ENCODE data around the gene CPAMD8.

- TF ChIP-seq, protein P1, sequence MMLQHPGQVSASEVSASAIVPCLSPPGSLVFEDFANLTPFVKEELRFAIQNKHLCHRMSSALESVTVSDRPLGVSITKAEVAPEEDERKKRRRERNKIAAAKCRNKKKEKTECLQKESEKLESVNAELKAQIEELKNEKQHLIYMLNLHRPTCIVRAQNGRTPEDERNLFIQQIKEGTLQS (IDR thresholded peaks at IDR 0.05; ENCODE audit: borderline replicate concordance, extremely low read depth, low read depth, low read length), result no peak
- no peak for TF ChIP-seq EZH2 (IDR thresholded peaks at IDR 0.05; ENCODE audit: borderline replicate concordance, control insufficient read depth, low read depth, low read length)
- TF ChIP-seq, protein P2, sequence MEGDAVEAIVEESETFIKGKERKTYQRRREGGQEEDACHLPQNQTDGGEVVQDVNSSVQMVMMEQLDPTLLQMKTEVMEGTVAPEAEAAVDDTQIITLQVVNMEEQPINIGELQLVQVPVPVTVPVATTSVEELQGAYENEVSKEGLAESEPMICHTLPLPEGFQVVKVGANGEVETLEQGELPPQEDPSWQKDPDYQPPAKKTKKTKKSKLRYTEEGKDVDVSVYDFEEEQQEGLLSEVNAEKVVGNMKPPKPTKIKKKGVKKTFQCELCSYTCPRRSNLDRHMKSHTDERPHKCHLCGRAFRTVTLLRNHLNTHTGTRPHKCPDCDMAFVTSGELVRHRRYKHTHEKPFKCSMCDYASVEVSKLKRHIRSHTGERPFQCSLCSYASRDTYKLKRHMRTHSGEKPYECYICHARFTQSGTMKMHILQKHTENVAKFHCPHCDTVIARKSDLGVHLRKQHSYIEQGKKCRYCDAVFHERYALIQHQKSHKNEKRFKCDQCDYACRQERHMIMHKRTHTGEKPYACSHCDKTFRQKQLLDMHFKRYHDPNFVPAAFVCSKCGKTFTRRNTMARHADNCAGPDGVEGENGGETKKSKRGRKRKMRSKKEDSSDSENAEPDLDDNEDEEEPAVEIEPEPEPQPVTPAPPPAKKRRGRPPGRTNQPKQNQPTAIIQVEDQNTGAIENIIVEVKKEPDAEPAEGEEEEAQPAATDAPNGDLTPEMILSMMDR (IDR thresholded peaks at IDR 0.05 in 2 of 3, conservative IDR thresholded peaks at IDR 0.05 in 1 of 3; ENCODE audit: control insufficient read depth in 2 of 3, extremely low read depth in 1 of 3, insufficient read depth in 1 of 3, low read depth in 3 of 3, low read length in 3 of 3), result no peak
- TF ChIP-seq SIX5 (IDR thresholded peaks at IDR 0.05; ENCODE audit: low read depth, low read length, severe bottlenecking), result no peak
- TF ChIP-seq FOS (IDR thresholded peaks at IDR 0.05; ENCODE audit: borderline replicate concordance, extremely low read depth, insufficient read length), result no peak
- no peak for TF ChIP-seq SPI1 (IDR thresholded peaks at IDR 0.05; ENCODE audit: borderline replicate concordance, insufficient read depth, low read depth, low read length)
- no peak for TF ChIP-seq SRF (IDR thresholded peaks at IDR 0.05; ENCODE audit: low read depth in 2 of 2, low read length in 2 of 2)
- no peak for TF ChIP-seq RAD21 (IDR thresholded peaks at IDR 0.05; ENCODE audit: insufficient read depth, low read depth, low read length)
- TF ChIP-seq CREB1 (IDR thresholded peaks at IDR 0.05; ENCODE audit: low read depth), result no peak
- TF ChIP-seq MXI1 (IDR thresholded peaks at IDR 0.05; ENCODE audit: low read depth, low read length), result no peak
- no peak for TF ChIP-seq RBBP5 (conservative IDR thresholded peaks at IDR 0.05)
Observed at GRCh38 chr19:16877581-16877980, 149.0 kb downstream of the CPAMD8 start.

All from GM12878 (cell line).